BLaER1 treated with 17β-estradiol and CSF1 and Interleukin-3, amounts not matched to agents 10 nM and 100 nM (cell line): ENCODE measurements around the gene ZNF462.

Experiments used
- H3K27ac ChIP-seq, 11 experiments: shearing (Covaris generic); formaldehyde crosslinking; 2 replicates each; pipeline ENCODE4 v1.8.1; 2022
- H3K27me3 ChIP-seq, 11 experiments: shearing (Covaris generic); formaldehyde crosslinking; 2 replicates each; pipeline ENCODE4 v1.8.1; 2022
- H3K36me3 ChIP-seq, 11 experiments: shearing (Covaris generic); formaldehyde crosslinking; 2 replicates each; pipeline ENCODE4 v1.8.1; 2022
- H3K4me1 ChIP-seq, 10 experiments: shearing (Covaris generic); formaldehyde crosslinking; 2 replicates each; pipeline ENCODE4 v1.8.1; 2022
- H3K4me2 ChIP-seq, 11 experiments: shearing (Covaris generic); formaldehyde crosslinking; 2 replicates each; pipeline ENCODE4 v1.8.1; 2022
- H3K4me3 ChIP-seq, 10 experiments: shearing (Covaris generic); formaldehyde crosslinking; 2 replicates each; pipeline ENCODE4 v1.8.1; 2022
- H3K9ac ChIP-seq, 11 experiments: shearing (Covaris generic); formaldehyde crosslinking; 2 replicates each; pipeline ENCODE4 v1.8.1; 2022
- H3K9me3 ChIP-seq, 11 experiments: shearing (Covaris generic); formaldehyde crosslinking; replicated peaks in 1 of 11; 2 replicates each; pipeline ENCODE4 v1.8.1; 2022
- H4K20me1 ChIP-seq, 11 experiments: shearing (Covaris generic); formaldehyde crosslinking; 2 replicates each; pipeline ENCODE4 v1.8.1; 2022
- Cebpa-rat ChIP-seq, 11 experiments: shearing (Covaris generic); IDR thresholded peaks; 2 replicates each; pipeline ENCODE4 v1.8.1; 2022

ZNF462 gene

GRCh38 chr9:106921341-106921899 lies 58.5 kb downstream of the ZNF462 start:
- Histone ChIP-seq H3K36me3 (peaks cover 16 to 33% (median 29%) of the 10 kb centered on the region in 11 experiments), H3K4me1 (peaks cover 0 to 22% (median 15%) of the 10 kb centered on the region in 10 experiments; a peak in 14 of 20 replicates), H3K9ac (no peak overlapping the region), H3K4me3 (no peak overlapping the region), H3K27me3 (no peaks in the 10 kb centered on the region), H4K20me1 (no peaks in the 10 kb centered on the region), H3K9me3 (peaks cover 17 to 37% (median 24%) of the 10 kb centered on the region in 11 experiments; a peak in 18 of 22 replicates), H3K4me2 (peak overlapping the region; percentile 8 to 60 (median 27); a peak in 16 of 22 replicates), H3K27ac (peak overlapping the region in 7 of 11 experiments; percentile 14 to 45 (median 30); a peak in 11 of 22 replicates)
- no peak for TF ChIP-seq Cebpa-rat (IDR thresholded peaks at IDR 0.05)

GRCh38 chr9:106922026-106922425 lies 59.1 kb downstream of the ZNF462 start:
- H3K27me3 ChIP-seq: no peaks in the 10 kb centered on the region
- peak overlapping the region in 4 of 11 experiments; percentile 24 to 49 (median 30); a peak in 4 of 22 replicates for H3K4me2 ChIP-seq
- H3K9me3 ChIP-seq: peaks cover 18 to 41% (median 28%) of the 10 kb centered on the region in 11 experiments; a peak in 18 of 22 replicates
- H3K36me3 ChIP-seq: peaks cover 16 to 38% (median 29%) of the 10 kb centered on the region in 11 experiments
- TF ChIP-seq Cebpa-rat (IDR thresholded peaks at IDR 0.05): no peak
- no peak overlapping the region for H3K9ac ChIP-seq
- no peaks in the 10 kb centered on the region for H4K20me1 ChIP-seq
- no peak overlapping the region for H3K27ac ChIP-seq
- peaks cover 0 to 18% (median 14%) of the 10 kb centered on the region in 10 experiments; a peak in 14 of 20 replicates for H3K4me1 ChIP-seq
- H3K4me3 ChIP-seq: no peak overlapping the region

- Histone ChIP-seq H3K36me3 (peaks cover 16 to 68% (median 47%) of the 10 kb centered on the region in 11 experiments), H3K27me3 (no peaks in the 10 kb centered on the region), H3K4me2 (no peak overlapping the region), H3K27ac (no peak overlapping the region), H3K4me3 (no peak overlapping the region), H3K9me3 (peaks cover 18 to 57% (median 32%) of the 10 kb centered on the region in 11 experiments; a peak in 19 of 22 replicates), H3K4me1 (peaks cover 0 to 16% (median 11%) of the 10 kb centered on the region in 10 experiments; a peak in 12 of 20 replicates), H4K20me1 (no peaks in the 10 kb centered on the region), H3K9ac (no peak overlapping the region)
- TF ChIP-seq Cebpa-rat (IDR thresholded peaks at IDR 0.05): no peak
Observed at GRCh38 chr9:106925392-106925791, 62.4 kb downstream of the ZNF462 start.

GRCh38 chr9:106927916-106928315 lies 65.0 kb downstream of the ZNF462 start:
- peaks cover 21 to 90% (median 49%) of the 10 kb centered on the region in 11 experiments for H3K36me3 ChIP-seq

GRCh38 chr9:106928350-106928749 lies 65.4 kb downstream of the ZNF462 start:
- peaks cover 21 to 87% (median 48%) of the 10 kb centered on the region in 11 experiments for H3K36me3 ChIP-seq

More at GRCh38 chr9:106927916-106928315, 65.0 kb downstream of the ZNF462 start:
- Histone ChIP-seq H3K27ac (no peak overlapping the region), H3K4me3 (no peak overlapping the region), H3K27me3 (no peaks in the 10 kb centered on the region), H3K4me1 (no peaks in the 10 kb centered on the region), H3K4me2 (no peak overlapping the region), H3K9me3 (peaks cover 18 to 55% (median 32%) of the 10 kb centered on the region in 11 experiments; a peak in 19 of 22 replicates), H4K20me1 (no peaks in the 10 kb centered on the region), H3K9ac (no peak overlapping the region)
- TF ChIP-seq Cebpa-rat (IDR thresholded peaks at IDR 0.05): no peak

GRCh38 chr9:106929471-106930177 lies 66.7 kb downstream of the ZNF462 start:
- Histone ChIP-seq H3K9me3 (peaks cover 13 to 38% (median 21%) of the 10 kb centered on the region in 11 experiments; a peak in 19 of 22 replicates), H4K20me1 (no peaks in the 10 kb centered on the region), H3K27me3 (no peaks in the 10 kb centered on the region), H3K9ac (no peak overlapping the region), H3K4me1 (no peaks in the 10 kb centered on the region), H3K36me3 (peaks cover 12 to 74% (median 40%) of the 10 kb centered on the region in 11 experiments), H3K27ac (no peak overlapping the region), H3K4me2 (no peak overlapping the region), H3K4me3 (no peak overlapping the region)
- no peak for TF ChIP-seq Cebpa-rat (IDR thresholded peaks at IDR 0.05)

More at GRCh38 chr9:106928350-106928749, 65.4 kb downstream of the ZNF462 start:
- no peak overlapping the region for H3K4me3 ChIP-seq
- H4K20me1 ChIP-seq: no peaks in the 10 kb centered on the region
- no peaks in the 10 kb centered on the region for H3K4me1 ChIP-seq
- peaks cover 18 to 51% (median 32%) of the 10 kb centered on the region in 11 experiments; a peak in 19 of 22 replicates for H3K9me3 ChIP-seq
- H3K27ac ChIP-seq: no peak overlapping the region
- no peak overlapping the region for H3K4me2 ChIP-seq
- H3K27me3 ChIP-seq: no peaks in the 10 kb centered on the region
- no peak overlapping the region for H3K9ac ChIP-seq
- no peak for TF ChIP-seq Cebpa-rat (IDR thresholded peaks at IDR 0.05)

- no peak for TF ChIP-seq Cebpa-rat (IDR thresholded peaks at IDR 0.05)
- no peaks in the 10 kb centered on the region for H3K4me1 ChIP-seq
- no peak overlapping the region for H3K4me2 ChIP-seq
- H3K4me3 ChIP-seq: no peak overlapping the region
- H3K27ac ChIP-seq: no peak overlapping the region
- no peaks in the 10 kb centered on the region for H4K20me1 ChIP-seq
- H3K9ac ChIP-seq: no peak overlapping the region
- peaks cover 6 to 66% (median 32%) of the 10 kb centered on the region in 11 experiments; a peak in 18 of 22 replicates for H3K36me3 ChIP-seq
- H3K9me3 ChIP-seq: peaks cover 10 to 30% (median 14%) of the 10 kb centered on the region in 11 experiments; a peak in 16 of 22 replicates
- H3K27me3 ChIP-seq: no peaks in the 10 kb centered on the region
Observed at GRCh38 chr9:106930477-106930876, 67.5 kb downstream of the ZNF462 start.

- peaks cover 6 to 61% (median 27%) of the 10 kb centered on the region in 11 experiments; a peak in 16 of 22 replicates for H3K36me3 ChIP-seq
- no peaks in the 10 kb centered on the region for H3K27me3 ChIP-seq
- TF ChIP-seq Cebpa-rat (IDR thresholded peaks at IDR 0.05): no peak
- H3K4me3 ChIP-seq: no peak overlapping the region
- no peak overlapping the region for H3K4me2 ChIP-seq
- H4K20me1 ChIP-seq: no peaks in the 10 kb centered on the region
- H3K9ac ChIP-seq: no peak overlapping the region
- no peak overlapping the region for H3K27ac ChIP-seq
- H3K4me1 ChIP-seq: no peaks in the 10 kb centered on the region
- H3K9me3 ChIP-seq: peaks cover under 1 to 20% (median 5%) of the 10 kb centered on the region in 11 experiments; a peak in 13 of 22 replicates
Observed at GRCh38 chr9:106931466-106931865, 68.5 kb downstream of the ZNF462 start.

GRCh38 chr9:106932178-106932577 lies 69.2 kb downstream of the ZNF462 start:
- peaks cover 6 to 62% (median 25%) of the 10 kb centered on the region in 11 experiments; a peak in 15 of 22 replicates for H3K36me3 ChIP-seq
- no peak overlapping the region for H3K4me2 ChIP-seq

More at GRCh38 chr9:106932178-106932577, 69.2 kb downstream of the ZNF462 start:
- Histone ChIP-seq H4K20me1 (no peaks in the 10 kb centered on the region), H3K27me3 (no peaks in the 10 kb centered on the region), H3K4me3 (no peak overlapping the region), H3K9ac (no peak overlapping the region), H3K27ac (no peak overlapping the region), H3K9me3 (peaks cover 0 to 16% (median 0%) of the 10 kb centered on the region in 11 experiments; a peak in 6 of 22 replicates), H3K4me1 (no peaks in the 10 kb centered on the region)
- TF ChIP-seq Cebpa-rat (IDR thresholded peaks at IDR 0.05): no peak
